CD1c-positive myeloid dendritic cell (primary cell): ENCODE results near the gene DGKA.
"Not testable (repeated sequence)": the region's sequence is repeated elsewhere in the genome, so short reads cannot be mapped to it uniquely, and the experiment has no call there.

Experiments used
- DNase-seq: peaks from one replicate; pipeline ENCODE4 v3.0.0-alpha.2; 2016; ENCODE audit errors: extremely low spot score

Gene DGKA

DNA sequence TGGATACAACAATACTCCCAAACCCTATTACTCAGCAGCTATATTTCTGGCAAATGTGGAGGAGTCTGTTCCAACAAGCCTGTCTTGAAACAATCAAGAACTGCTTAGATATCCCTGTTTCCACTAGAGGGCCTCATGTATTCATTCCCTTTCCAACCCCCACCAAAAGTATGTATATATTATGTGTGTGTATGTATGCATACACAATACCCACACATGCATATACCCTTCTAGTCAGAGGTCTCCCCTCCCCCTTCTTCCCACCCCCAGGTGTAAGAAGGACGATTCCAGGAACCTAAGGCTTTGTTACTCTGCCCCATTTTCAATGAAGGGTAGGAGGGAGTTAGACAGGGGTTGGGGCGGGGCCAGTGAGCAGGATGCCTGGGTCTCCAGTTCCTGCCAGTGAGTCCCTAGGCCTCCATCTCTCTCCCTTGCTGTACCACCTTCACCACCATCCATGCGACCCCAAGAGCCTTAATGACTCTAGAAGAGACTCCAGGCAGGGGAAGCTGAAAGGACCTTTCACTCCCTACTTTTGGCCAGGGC lies at the start of gene DGKA:
Gene DGKA, plus strand, starts transcription at position 392 of the 546 bp plus-strand sequence. CDS start 5,342 bp downstream, outside the sequence.
- DNase-seq = peak; percentile 52

GRCh38 chr12:55885113-55885512 lies 45.8 kb upstream of the DGKA start:
- DNase-seq = no peak

- DNase-seq = no peak
Measured at GRCh38 chr12:55891310-55891709, 39.7 kb upstream of the DGKA start.

DNA sequence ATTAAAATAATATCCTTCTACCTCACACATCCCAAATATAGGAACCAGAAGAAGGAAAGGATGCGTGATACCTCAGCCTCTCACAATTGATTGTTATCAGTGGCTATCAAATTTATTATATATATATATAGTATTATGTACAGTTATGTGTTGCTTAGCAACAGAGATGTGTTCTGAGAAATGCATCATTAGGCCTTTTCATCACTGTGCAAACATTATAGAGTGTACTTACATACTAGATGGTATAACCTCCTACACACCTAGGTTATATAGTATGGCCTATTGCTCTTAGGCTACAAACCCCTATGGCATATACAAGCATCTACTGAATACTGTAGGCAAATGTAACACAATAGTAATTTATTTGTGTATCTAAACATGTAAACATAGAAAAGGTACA lies 37.2 kb upstream of the DGKA start:
- DNase-seq = no peak

DNA sequence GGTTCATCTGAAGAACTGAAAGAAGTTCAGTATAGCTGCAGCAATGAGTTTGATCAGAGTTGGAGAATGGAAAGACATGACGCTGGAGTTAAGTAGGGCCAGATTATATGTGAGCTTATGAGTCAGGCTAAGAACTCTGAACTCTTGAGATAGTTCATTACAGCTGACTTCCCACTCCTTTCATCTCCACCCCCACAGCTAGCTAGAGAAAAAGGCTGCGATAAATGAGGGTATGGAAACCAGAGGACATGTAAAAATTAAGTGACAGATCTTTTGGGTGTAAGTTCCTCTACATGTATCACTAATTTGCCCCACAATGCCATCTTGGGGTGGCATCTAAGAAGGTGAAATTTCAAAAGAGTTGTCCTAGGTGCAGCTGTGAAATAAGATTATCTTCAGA lies 31.9 kb upstream of the DGKA start:
- no peak for DNase-seq

DNA sequence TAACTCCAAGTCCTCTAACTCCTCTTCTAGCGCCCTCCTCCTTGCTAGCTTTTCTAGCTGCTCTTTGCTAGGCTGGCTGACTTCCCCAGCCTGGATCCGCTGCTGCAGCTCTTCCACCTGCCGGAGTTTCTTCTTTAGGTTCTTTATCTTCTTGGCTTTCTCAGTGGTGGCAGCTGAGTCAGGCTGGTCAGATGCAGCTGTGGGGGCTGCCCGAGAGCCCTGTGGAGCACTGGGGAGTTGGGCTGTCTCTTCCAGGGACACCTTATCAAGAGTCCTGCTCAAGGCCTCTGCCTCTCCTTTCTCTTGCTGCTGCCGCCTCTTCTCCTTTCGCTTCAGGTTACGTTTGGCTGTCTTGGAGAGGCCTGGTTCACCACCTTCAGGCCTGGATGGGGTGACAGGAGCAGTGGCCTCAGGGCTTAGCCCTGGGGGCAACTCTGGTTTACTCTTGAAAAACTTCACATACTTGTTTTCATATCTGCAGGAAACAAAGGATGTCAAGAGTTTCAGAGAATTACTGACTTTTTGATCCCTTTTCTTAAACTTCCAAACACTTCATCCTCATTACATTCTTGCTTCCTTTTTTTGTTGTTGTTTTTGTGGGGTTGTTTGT lies 29.0 kb upstream of the DGKA start:
- no peak for DNase-seq

DNA sequence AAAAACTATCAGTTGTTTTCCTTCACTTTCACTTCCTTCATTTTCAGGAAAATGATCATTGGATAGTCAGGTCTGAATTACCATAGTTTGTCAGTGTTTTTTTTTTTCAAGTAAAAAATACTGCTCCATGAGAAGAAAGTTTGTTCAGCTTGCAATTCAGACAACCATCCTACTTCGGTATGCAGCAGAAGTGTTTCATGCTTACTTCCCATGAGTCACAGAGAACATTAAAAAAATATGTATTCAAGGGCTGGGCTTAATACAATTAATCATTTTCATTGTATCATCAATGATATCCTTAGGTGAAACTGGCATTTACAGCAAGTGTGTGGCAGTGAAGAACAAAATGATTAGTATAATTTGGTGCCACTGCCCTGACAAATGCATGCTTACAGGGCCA lies 24.9 kb upstream of the DGKA start:
- no peak for DNase-seq

GRCh38 chr12:55908726-55909512 lies 22.0 kb upstream of the DGKA start:
- no peak for DNase-seq

GRCh38 chr12:55909513-55909884 lies 21.5 kb upstream of the DGKA start:
- no peak for DNase-seq

GRCh38 chr12:55912908-55913307 lies 18.1 kb upstream of the DGKA start:
- no peak for DNase-seq

GRCh38 chr12:55915482-55915859 lies 15.5 kb upstream of the DGKA start:
- peak; percentile 63 for DNase-seq

- not testable (repeated sequence) for DNase-seq
Measured at GRCh38 chr12:55919032-55919431, 11.9 kb upstream of the DGKA start.

- no peak for DNase-seq
Measured at GRCh38 chr12:55922126-55922525, 8.8 kb upstream of the DGKA start.

GRCh38 chr12:55923648-55924047 lies 7.3 kb upstream of the DGKA start:
- DNase-seq = not testable (repeated sequence)

- DNase-seq = no peak
Measured at GRCh38 chr12:55925371-55925770, 5.6 kb upstream of the DGKA start.

- DNase-seq = no peak
Measured at GRCh38 chr12:55925870-55926737, 4.9 kb upstream of the DGKA start.

DNA sequence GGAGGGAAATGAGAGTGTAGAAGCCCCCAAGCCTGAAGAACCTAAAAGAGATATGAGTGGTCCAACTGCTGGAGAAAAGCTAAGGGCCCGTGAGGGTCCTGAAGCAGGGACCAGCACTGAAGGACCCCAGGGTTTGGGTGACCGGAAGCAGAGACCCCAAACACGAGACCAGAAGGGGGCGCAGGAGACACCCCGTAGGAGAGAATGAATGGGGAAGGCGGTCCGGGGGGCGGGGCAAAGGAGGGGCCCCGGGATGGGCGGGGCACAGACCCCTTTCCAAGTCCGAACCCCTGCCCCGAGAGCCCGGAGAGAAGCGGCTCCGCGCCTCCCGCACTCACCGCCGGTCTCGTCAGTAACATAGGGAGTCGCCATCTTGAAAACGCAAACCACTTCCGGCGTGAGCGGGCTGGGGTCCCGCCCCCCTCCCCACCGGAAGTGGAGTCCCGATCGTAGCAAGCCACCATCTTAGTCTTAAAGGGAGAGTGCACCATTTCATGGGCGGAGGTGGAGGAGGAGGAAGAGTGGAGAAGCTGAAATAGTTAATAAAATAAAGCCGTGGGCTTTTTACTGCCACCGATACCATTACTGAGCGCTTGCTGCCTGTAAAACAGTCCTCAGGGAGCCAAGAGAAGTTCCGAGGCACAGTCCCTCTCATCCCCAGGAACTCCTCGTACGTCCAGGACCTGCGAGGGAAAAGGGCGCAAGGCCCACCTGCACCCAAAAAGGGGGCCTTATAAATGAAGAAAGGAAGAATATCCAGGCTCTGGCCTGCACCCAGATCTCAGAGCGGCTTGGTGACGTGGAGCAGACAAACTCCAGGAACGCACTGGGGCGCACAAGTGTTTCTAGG lies 4.0 kb upstream of the DGKA start:
- peak; percentile 93 for DNase-seq

- DNase-seq = peak; percentile 89
Measured at GRCh38 chr12:55927588-55928502, 3.1 kb upstream of the DGKA start, which contains the start of gene PYM1. Gene PYM1, minus strand, starts transcription at chr12:55927894. Its CDS starts 133 bp downstream, at chr12:55927761.

- peak; percentile 71 for DNase-seq
Measured at GRCh38 chr12:55929306-55929791, 1.6 kb upstream of the DGKA start.

DNA sequence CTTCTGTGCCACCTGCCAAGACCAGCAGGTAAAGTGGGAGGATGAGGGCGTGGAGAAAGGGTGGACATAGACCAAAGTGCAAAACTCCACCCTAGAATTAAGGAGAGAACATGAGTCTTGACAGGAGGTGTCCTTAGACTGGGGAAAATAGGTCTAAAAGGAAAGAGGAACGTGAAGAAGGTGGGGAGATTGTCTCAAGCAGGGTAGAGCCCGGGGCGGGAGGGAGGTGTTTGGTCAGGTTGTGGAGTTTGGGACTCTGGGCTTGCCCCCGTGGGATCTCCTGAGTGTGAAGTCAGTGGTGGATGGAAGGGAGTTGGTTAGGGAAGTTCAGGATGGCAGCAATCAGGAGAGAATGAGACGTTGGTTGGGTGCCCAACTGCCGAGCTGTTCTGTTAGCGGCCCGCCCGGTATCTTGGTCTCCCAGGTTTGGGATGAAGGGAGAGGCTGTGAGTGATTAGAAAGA lies 386 bp downstream of the DGKA start:
- DNase-seq = no peak
